ENCODE measurements around the gene GPR39.

The GPR39 gene

GRCh38 chr2:132646540-132647108 is 230.0 kb downstream of the GPR39 start:
- FAIRE-seq: no peak

- FAIRE-seq: no peak
Observed at GRCh38 chr2:132651115-132652045, 234.8 kb downstream of the GPR39 start.

- no peak for FAIRE-seq
Observed at GRCh38 chr2:132652474-132652873, 235.9 kb downstream of the GPR39 start.

- FAIRE-seq: no peak
Observed at GRCh38 chr2:132654335-132654734, 237.7 kb downstream of the GPR39 start.

GRCh38 chr2:132654968-132655367 is 238.4 kb downstream of the GPR39 start:
- no peak for FAIRE-seq

- no peak for FAIRE-seq
Observed at GRCh38 chr2:132656266-132656975, 239.8 kb downstream of the GPR39 start.

DNA sequence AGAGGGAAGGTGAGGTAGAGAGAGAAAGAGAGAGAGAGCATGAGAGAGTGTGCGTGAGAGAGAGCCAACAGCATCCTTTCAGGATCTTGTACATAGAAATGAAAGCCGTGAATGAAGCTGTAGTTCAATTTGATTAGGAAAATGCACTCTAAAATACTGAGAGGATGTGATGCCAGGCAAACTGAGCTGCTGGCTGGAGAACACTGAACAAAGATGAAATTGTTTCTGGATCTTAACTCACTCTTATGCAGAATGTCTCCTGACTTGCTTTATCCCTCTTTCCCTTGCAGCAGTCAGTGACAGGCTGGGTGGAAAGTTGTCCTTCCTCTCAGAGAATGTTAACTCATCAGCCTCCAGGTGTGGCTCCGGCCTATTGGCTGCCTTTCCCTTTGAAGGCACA is 242.7 kb downstream of the GPR39 start:
- FAIRE-seq: no peak

GRCh38 chr2:132662732-132663131 is 246.1 kb downstream of the GPR39 start:
- FAIRE-seq: no peak

DNA sequence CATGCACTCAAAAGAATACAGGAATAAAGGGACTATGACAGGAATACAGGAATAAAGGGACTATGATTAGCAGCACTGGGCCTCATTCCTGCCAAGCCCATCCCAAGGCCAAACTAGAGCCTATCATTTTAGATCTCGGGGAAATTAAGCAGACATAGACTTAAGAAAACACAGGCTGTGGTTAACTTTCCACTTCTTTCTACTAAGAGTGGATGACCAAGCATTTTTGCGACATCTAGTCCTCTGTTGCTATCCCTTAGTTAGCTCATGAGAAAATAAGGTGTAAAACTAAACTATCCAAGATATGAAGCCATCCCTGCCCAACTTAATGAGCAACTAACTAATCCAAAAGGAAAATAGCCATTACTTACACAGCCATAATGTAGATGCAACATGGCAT is 247.5 kb downstream of the GPR39 start:
- FAIRE-seq: no peak

- FAIRE-seq: no peak
Observed at GRCh38 chr2:132665401-132666140, 249.0 kb downstream of the GPR39 start.

GRCh38 chr2:132667706-132668105 is 251.1 kb downstream of the GPR39 start:
- FAIRE-seq: no peak

- no peak for FAIRE-seq
Observed at GRCh38 chr2:132668189-132668823, 251.7 kb downstream of the GPR39 start.

- FAIRE-seq: no peak
Observed at GRCh38 chr2:132668987-132669907, 252.6 kb downstream of the GPR39 start.

- FAIRE-seq: no peak
Observed at GRCh38 chr2:132669908-132670495, 253.4 kb downstream of the GPR39 start, which contains the start of gene LYPD1. Gene LYPD1 (minus strand): TSS chr2:132670205. CDS start chr2:132669932, 273 bp downstream.

DNA sequence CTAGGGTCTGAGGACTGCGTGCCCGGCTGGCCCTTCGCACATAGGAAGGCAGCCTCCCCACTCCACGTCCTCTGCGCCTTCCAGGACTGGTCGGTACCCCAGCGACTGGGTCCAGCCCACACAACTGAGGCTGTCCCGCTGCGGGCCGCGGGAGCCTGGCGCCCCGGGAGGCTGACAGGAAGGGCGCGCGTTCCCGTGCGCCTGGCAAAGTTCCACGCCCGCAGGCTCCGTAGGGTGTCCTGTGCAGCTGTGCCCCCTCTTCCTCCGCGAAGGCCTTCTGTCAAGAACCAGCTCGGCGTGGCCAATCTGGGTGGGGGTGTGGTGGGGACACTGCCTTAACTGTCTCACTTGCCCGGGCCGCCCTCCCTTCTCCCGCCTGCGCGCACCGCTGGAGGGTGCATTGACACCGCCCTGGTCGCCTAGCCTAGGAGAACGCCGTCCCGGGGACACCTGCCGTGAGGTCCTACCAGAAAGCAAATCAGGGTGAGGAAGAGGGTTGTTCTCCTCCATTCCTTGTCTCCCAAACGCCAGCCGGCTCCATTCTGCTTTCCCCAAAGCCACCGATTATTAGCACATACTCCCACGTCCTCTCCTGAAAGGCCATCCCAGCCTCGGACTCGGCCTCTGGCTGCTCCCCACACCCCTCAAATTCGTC is 254.0 kb downstream of the GPR39 start:
- no peak for FAIRE-seq

DNA sequence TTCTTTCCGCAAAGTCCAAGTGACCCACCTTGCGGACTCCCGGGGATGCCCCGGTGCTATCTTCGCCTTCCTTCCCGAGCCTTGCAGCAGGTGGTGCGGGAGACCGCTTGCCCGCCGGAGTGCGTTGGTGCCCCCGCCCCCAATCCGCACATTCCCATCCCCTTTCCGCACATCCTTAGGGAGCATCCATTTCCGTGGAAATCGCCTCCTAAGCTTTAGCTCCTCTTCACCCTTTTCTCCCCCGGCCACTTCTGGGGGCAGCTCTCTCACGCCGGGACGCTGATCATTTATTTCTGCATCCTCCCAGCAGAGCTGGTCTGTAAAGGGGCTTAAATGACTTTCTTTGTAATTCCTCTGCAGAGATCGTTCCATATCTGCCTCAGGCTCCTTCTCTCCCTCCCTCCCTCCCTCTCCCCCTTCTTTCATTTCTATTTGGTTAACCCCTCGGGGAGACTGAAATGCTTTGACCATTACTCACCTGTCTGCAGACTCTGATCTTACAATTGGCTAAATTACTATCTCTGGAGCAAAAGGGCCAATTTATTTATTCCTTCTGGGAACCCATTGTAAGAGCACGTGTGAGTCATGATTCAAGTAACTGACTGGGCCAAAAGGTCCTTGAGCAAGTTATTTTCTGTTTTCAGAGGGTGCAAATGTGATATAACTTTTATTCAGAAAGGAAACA is 254.7 kb downstream of the GPR39 start:
- no peak for FAIRE-seq

- FAIRE-seq: no peak
Observed at GRCh38 chr2:132676999-132677398, 260.4 kb downstream of the GPR39 start.

DNA sequence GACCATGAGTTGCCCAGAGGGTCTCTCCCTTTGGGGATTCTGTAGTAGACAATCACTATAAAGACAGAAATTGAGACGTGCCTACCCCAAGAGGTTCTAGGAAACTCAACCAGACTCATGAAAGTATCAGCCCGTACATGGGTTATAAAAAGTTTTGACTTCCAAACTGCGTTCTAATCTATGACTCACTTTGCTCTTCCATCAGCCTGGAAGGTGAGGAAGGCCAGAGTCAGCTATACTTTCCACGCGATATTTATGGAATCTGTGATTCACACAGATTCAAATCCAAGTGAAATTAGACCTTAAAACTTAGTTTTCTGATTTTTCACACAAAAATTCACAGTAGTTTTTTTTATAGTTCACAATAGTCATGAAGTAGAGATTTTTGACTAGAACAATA is 261.1 kb downstream of the GPR39 start:
- FAIRE-seq: no peak

DNA sequence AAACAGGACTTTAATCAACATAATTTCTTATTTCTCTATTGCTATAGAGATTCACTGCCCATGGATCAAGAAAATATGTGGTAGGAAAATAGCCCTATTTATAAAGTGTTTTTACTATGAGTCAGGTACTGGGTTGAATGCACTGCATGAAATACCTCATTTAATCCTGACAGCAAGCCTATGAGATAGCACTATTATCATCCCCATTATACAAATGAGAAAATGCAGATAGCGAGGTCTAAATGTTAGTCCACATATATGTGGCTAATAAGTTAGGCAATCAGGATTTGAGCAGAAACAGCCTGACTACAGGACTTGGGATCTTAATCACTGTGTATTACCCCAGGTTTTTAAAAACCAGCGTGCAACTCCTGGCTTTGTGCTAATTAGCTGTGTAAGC is 261.9 kb downstream of the GPR39 start:
- FAIRE-seq: no peak

- FAIRE-seq: no peak
Observed at GRCh38 chr2:132680544-132680943, 263.9 kb downstream of the GPR39 start.

Data from G401.6 (cell line).